ENCODE results near the gene LCLAT1. TPM values are rescaled to one million over a fixed set of nuclear protein-coding genes. Genes with fewer than 3 reads are reported as not detected.

The LCLAT1 gene
- polyA plus RNA-seq, 1 experiment, result 10.8 TPM

- CTCF ChIA-PET, result interaction anchor here (0.6 kb wide), 1 partner anchor 50 kb away, joined by 4 read pairs; no protein-coding TSS in a partner anchor
- TF ChIP-seq CTCF (IDR thresholded peaks at IDR 0.05; ENCODE audit: insufficient read depth, low read depth, low read length), result no peak
Measured at GRCh38 chr2:30663806-30664205, 216.8 kb downstream of the LCLAT1 start.

GRCh38 chr2:30664761-30665358, 217.8 kb downstream of the LCLAT1 start:
- Histone ChIP-seq H3K36me3 (ENCODE audit: control insufficient read depth, insufficient read depth, low read length) (no peaks in the 10 kb centered on the region), H3K4me3 (ENCODE audit: low read depth, low read length) (no peak overlapping the region), H3K27me3 (ENCODE audit: control insufficient read depth, insufficient read depth, low read length) (no peaks in the 10 kb centered on the region)
- ChIA-PET POLR2A (interaction anchor here (0.6 kb wide), 3 partner anchors 293 to 671 kb away, joined by 3 to 5 read pairs (median 5); no protein-coding TSS in a partner anchor), CTCF (interaction anchor here (0.8 to 1.8 kb wide), 3 partner anchors 10 to 576 kb away, joined by 3 to 4 read pairs (median 4); no protein-coding TSS in a partner anchor)
- DNase-seq (ENCODE audit: low read depth), result peak; percentile 81
- TF ChIP-seq CTCF (IDR thresholded peaks at IDR 0.05; ENCODE audit: insufficient read depth, low read depth, low read length), result no peak

More at GRCh38 chr2:30663806-30664205, 216.8 kb downstream of the LCLAT1 start:
- Histone ChIP-seq H3K36me3 (ENCODE audit: control insufficient read depth, insufficient read depth, low read length) (no peaks in the 10 kb centered on the region), H3K4me3 (ENCODE audit: low read depth, low read length) (no peak overlapping the region), H3K27me3 (ENCODE audit: control insufficient read depth, insufficient read depth, low read length) (no peaks in the 10 kb centered on the region)
- POLR2A ChIA-PET, result interaction anchor here (0.6 kb wide), 1 partner anchor 323 kb away, joined by 6 read pairs; no protein-coding TSS in a partner anchor
- DNase-seq (ENCODE audit: low read depth), result no peak

- POLR2A ChIA-PET, result interaction anchor here (0.7 kb wide), 1 partner anchor 10 kb away, joined by 4 read pairs; no protein-coding TSS in a partner anchor
- TF ChIP-seq CTCF (IDR thresholded peaks at IDR 0.05; ENCODE audit: insufficient read depth, low read depth, low read length), result no peak
- Histone ChIP-seq H3K4me3 (ENCODE audit: low read depth, low read length) (no peak overlapping the region), H3K27me3 (ENCODE audit: control insufficient read depth, insufficient read depth, low read length) (no peaks in the 10 kb centered on the region), H3K36me3 (ENCODE audit: control insufficient read depth, insufficient read depth, low read length) (no peaks in the 10 kb centered on the region)
- CTCF ChIA-PET, result interaction anchor here (0.8 to 2.1 kb wide), 4 partner anchors 9 to 577 kb away, joined by 3 to 6 read pairs (median 4); no protein-coding TSS in a partner anchor
- DNase-seq (ENCODE audit: low read depth), result no peak
Measured at GRCh38 chr2:30665761-30666265, 218.8 kb downstream of the LCLAT1 start.

GRCh38 chr2:30666266-30666874, 219.3 kb downstream of the LCLAT1 start:
- no peak for TF ChIP-seq CTCF (IDR thresholded peaks at IDR 0.05; ENCODE audit: insufficient read depth, low read depth, low read length)
- Histone ChIP-seq H3K27me3 (ENCODE audit: control insufficient read depth, insufficient read depth, low read length) (no peaks in the 10 kb centered on the region), H3K4me3 (ENCODE audit: low read depth, low read length) (no peak overlapping the region), H3K36me3 (ENCODE audit: control insufficient read depth, insufficient read depth, low read length) (no peaks in the 10 kb centered on the region)
- CTCF ChIA-PET, result interaction anchor here (0.6 to 2.1 kb wide), 4 partner anchors 8 to 641 kb away, joined by 3 to 6 read pairs (median 4); no protein-coding TSS in a partner anchor
- peak; percentile 94 for DNase-seq (ENCODE audit: low read depth)
- POLR2A ChIA-PET, result interaction anchor here (0.6 to 0.7 kb wide), 2 partner anchors 9 to 765 kb away, joined by 4 to 5 read pairs; no protein-coding TSS in a partner anchor

- CTCF ChIA-PET, result no interaction called here
- Histone ChIP-seq H3K4me3 (ENCODE audit: low read depth, low read length) (no peak overlapping the region), H3K27me3 (ENCODE audit: control insufficient read depth, insufficient read depth, low read length) (no peaks in the 10 kb centered on the region), H3K36me3 (ENCODE audit: control insufficient read depth, insufficient read depth, low read length) (no peaks in the 10 kb centered on the region)
- DNase-seq (ENCODE audit: low read depth), result no peak
- POLR2A ChIA-PET, result no interaction called here
- TF ChIP-seq CTCF (IDR thresholded peaks at IDR 0.05; ENCODE audit: insufficient read depth, low read depth, low read length), result no peak
Measured at GRCh38 chr2:30670453-30670852, 223.4 kb downstream of the LCLAT1 start.
